ENCODE results near the gene SLC38A10.

The SLC38A10 gene

GRCh38 chr17:81323083-81323369 lies 27.9 kb upstream of the SLC38A10 start:
- H3K36me3 ChIP-seq (ENCODE audit: control insufficient read depth in 1 of 2, insufficient read depth in 2 of 2, low read depth in 1 of 2, low read length in 2 of 2): no peaks in the 10 kb centered on the region

GRCh38 chr17:81322271-81323082 lies 27.4 kb upstream of the SLC38A10 start:
- Histone ChIP-seq H2AFZ (ENCODE audit: low read depth, low read length) (no peak overlapping the region), H2AK5ac (ENCODE audit: low read length, severe bottlenecking) (no peak overlapping the region), H3K9ac (ENCODE audit: low read length) (no peak overlapping the region), H3K23ac (ENCODE audit: low read length in 2 of 2) (no peak overlapping the region), H3K4me3 (ENCODE audit: insufficient read depth in 1 of 2, low read depth in 1 of 2, low read length in 2 of 2) (no peak overlapping the region), H3K79me1 (replicated peaks; ENCODE audit: low read length, poor library complexity, severe bottlenecking) (no peaks in the 10 kb centered on the region), H3K36me3 (ENCODE audit: control insufficient read depth in 1 of 2, insufficient read depth in 2 of 2, low read depth in 1 of 2, low read length in 2 of 2) (no peaks in the 10 kb centered on the region), H3K9me3 (ENCODE audit: control insufficient read depth, low read length) (no peaks in the 10 kb centered on the region), H3K14ac (ENCODE audit: low read length in 2 of 2) (no peak overlapping the region), H3K4me2 (ENCODE audit: low read length, poor library complexity, severe bottlenecking) (no peak overlapping the region), H4K8ac (ENCODE audit: low read length) (no peak overlapping the region), H2BK12ac (ENCODE audit: low read length in 2 of 2) (no peak overlapping the region), H3K18ac (ENCODE audit: low read depth in 1 of 2, low read length in 2 of 2) (no peak overlapping the region), H3K4me1 (ENCODE audit: control insufficient read depth, insufficient read depth, low read depth, low read length) (peaks cover 2% of the 10 kb centered on the region), H3K4ac (ENCODE audit: low read depth in 1 of 2, low read length in 2 of 2) (no peak overlapping the region), H2BK5ac (ENCODE audit: low read depth, low read length, poor library complexity, severe bottlenecking) (no peak overlapping the region), H3K27ac (ENCODE audit: low read length, poor library complexity, severe bottlenecking) (no peak overlapping the region), H4K91ac (ENCODE audit: low read length) (no peak overlapping the region), H2BK15ac (ENCODE audit: low read depth, poor library complexity, severe bottlenecking) (no peak overlapping the region), H2BK120ac (ENCODE audit: low read depth, low read length) (no peak overlapping the region), H3K27me3 (ENCODE audit: control insufficient read depth in 1 of 2, insufficient read depth in 1 of 2, low read length in 2 of 2) (peaks cover 3 to 36% of the 10 kb centered on the region in 2 experiments)
- DNase-seq: no peak
- 92% methylated on average over 34 of the region's 34 CpGs for WGBS

More at GRCh38 chr17:81323083-81323369, 27.9 kb upstream of the SLC38A10 start:
- H2AK5ac ChIP-seq (ENCODE audit: low read length, severe bottlenecking): no peak overlapping the region
- no peak overlapping the region for H3K4me2 ChIP-seq (ENCODE audit: low read length, poor library complexity, severe bottlenecking)
- no peak overlapping the region for H3K9ac ChIP-seq (ENCODE audit: low read length)
- H3K27me3 ChIP-seq (ENCODE audit: control insufficient read depth in 1 of 2, insufficient read depth in 1 of 2, low read length in 2 of 2): peaks cover 3 to 36% of the 10 kb centered on the region in 2 experiments
- H3K9me3 ChIP-seq (ENCODE audit: control insufficient read depth, low read length): no peaks in the 10 kb centered on the region
- H3K18ac ChIP-seq (ENCODE audit: low read depth in 1 of 2, low read length in 2 of 2): no peak overlapping the region
- H3K14ac ChIP-seq (ENCODE audit: low read length in 2 of 2): no peak overlapping the region
- H3K4me1 ChIP-seq (ENCODE audit: control insufficient read depth, insufficient read depth, low read depth, low read length): peaks cover 3% of the 10 kb centered on the region
- no peak overlapping the region for H4K91ac ChIP-seq (ENCODE audit: low read length)
- no peak overlapping the region for H3K4ac ChIP-seq (ENCODE audit: low read depth in 1 of 2, low read length in 2 of 2)
- no peak overlapping the region for H4K8ac ChIP-seq (ENCODE audit: low read length)
- DNase-seq: no peak
- 92% methylated on average over 10 of the region's 10 CpGs for WGBS
- no peak overlapping the region for H2BK120ac ChIP-seq (ENCODE audit: low read depth, low read length)
- no peak overlapping the region for H2BK5ac ChIP-seq (ENCODE audit: low read depth, low read length, poor library complexity, severe bottlenecking)
- no peak overlapping the region for H3K4me3 ChIP-seq (ENCODE audit: insufficient read depth in 1 of 2, low read depth in 1 of 2, low read length in 2 of 2)
- no peak overlapping the region for H3K23ac ChIP-seq (ENCODE audit: low read length in 2 of 2)
- H2BK15ac ChIP-seq (ENCODE audit: low read depth, poor library complexity, severe bottlenecking): no peak overlapping the region
- H3K79me1 ChIP-seq (replicated peaks; ENCODE audit: low read length, poor library complexity, severe bottlenecking): no peaks in the 10 kb centered on the region
- no peak overlapping the region for H3K27ac ChIP-seq (ENCODE audit: low read length, poor library complexity, severe bottlenecking)
- no peak overlapping the region for H2AFZ ChIP-seq (ENCODE audit: low read depth, low read length)
- H2BK12ac ChIP-seq (ENCODE audit: low read length in 2 of 2): no peak overlapping the region

- Histone ChIP-seq H3K14ac (ENCODE audit: low read length in 2 of 2) (no peak overlapping the region), H2AFZ (ENCODE audit: low read depth, low read length) (no peak overlapping the region), H3K9ac (ENCODE audit: low read length) (no peak overlapping the region), H3K27me3 (ENCODE audit: control insufficient read depth in 1 of 2, insufficient read depth in 1 of 2, low read length in 2 of 2) (peaks cover 15 to 54% of the 10 kb centered on the region in 2 experiments), H3K79me1 (replicated peaks; ENCODE audit: low read length, poor library complexity, severe bottlenecking) (no peaks in the 10 kb centered on the region), H2BK12ac (ENCODE audit: low read length in 2 of 2) (no peak overlapping the region), H3K36me3 (ENCODE audit: control insufficient read depth in 1 of 2, insufficient read depth in 2 of 2, low read depth in 1 of 2, low read length in 2 of 2) (no peaks in the 10 kb centered on the region), H3K4me3 (ENCODE audit: insufficient read depth in 1 of 2, low read depth in 1 of 2, low read length in 2 of 2) (no peak overlapping the region), H3K4me2 (ENCODE audit: low read length, poor library complexity, severe bottlenecking) (no peak overlapping the region), H3K9me3 (ENCODE audit: control insufficient read depth, low read length) (no peaks in the 10 kb centered on the region), H3K23ac (ENCODE audit: low read length in 2 of 2) (no peak overlapping the region), H2BK120ac (ENCODE audit: low read depth, low read length) (no peak overlapping the region), H2BK15ac (ENCODE audit: low read depth, poor library complexity, severe bottlenecking) (no peak overlapping the region), H2AK5ac (ENCODE audit: low read length, severe bottlenecking) (no peak overlapping the region), H3K4ac (ENCODE audit: low read depth in 1 of 2, low read length in 2 of 2) (no peak overlapping the region), H3K4me1 (ENCODE audit: control insufficient read depth, insufficient read depth, low read depth, low read length) (peaks cover 4% of the 10 kb centered on the region), H4K8ac (ENCODE audit: low read length) (no peak overlapping the region), H3K18ac (ENCODE audit: low read depth in 1 of 2, low read length in 2 of 2) (no peak overlapping the region), H4K91ac (ENCODE audit: low read length) (no peak overlapping the region), H3K27ac (ENCODE audit: low read length, poor library complexity, severe bottlenecking) (no peak overlapping the region), H2BK5ac (ENCODE audit: low read depth, low read length, poor library complexity, severe bottlenecking) (no peak overlapping the region)
- WGBS: 61% methylated on average over 17 of the region's 17 CpGs
- DNase-seq: no peak
Observed at GRCh38 chr17:81317961-81318605, 23.0 kb upstream of the SLC38A10 start.

GRCh38 chr17:81317530-81317821 lies 22.4 kb upstream of the SLC38A10 start:
- Histone ChIP-seq H2AFZ (ENCODE audit: low read depth, low read length) (no peak overlapping the region), H3K18ac (ENCODE audit: low read depth in 1 of 2, low read length in 2 of 2) (no peak overlapping the region), H4K8ac (ENCODE audit: low read length) (no peak overlapping the region), H3K4me1 (ENCODE audit: control insufficient read depth, insufficient read depth, low read depth, low read length) (peaks cover 8% of the 10 kb centered on the region), H3K9me3 (ENCODE audit: control insufficient read depth, low read length) (no peaks in the 10 kb centered on the region), H3K79me1 (replicated peaks; ENCODE audit: low read length, poor library complexity, severe bottlenecking) (no peaks in the 10 kb centered on the region), H3K4ac (ENCODE audit: low read depth in 1 of 2, low read length in 2 of 2) (no peak overlapping the region), H3K4me3 (ENCODE audit: insufficient read depth in 1 of 2, low read depth in 1 of 2, low read length in 2 of 2) (no peak overlapping the region), H3K27ac (ENCODE audit: low read length, poor library complexity, severe bottlenecking) (no peak overlapping the region), H3K14ac (ENCODE audit: low read length in 2 of 2) (no peak overlapping the region), H2BK120ac (ENCODE audit: low read depth, low read length) (no peak overlapping the region), H2AK5ac (ENCODE audit: low read length, severe bottlenecking) (no peak overlapping the region), H2BK5ac (ENCODE audit: low read depth, low read length, poor library complexity, severe bottlenecking) (no peak overlapping the region), H3K23ac (ENCODE audit: low read length in 2 of 2) (no peak overlapping the region), H2BK15ac (ENCODE audit: low read depth, poor library complexity, severe bottlenecking) (no peak overlapping the region), H3K36me3 (ENCODE audit: control insufficient read depth in 1 of 2, insufficient read depth in 2 of 2, low read depth in 1 of 2, low read length in 2 of 2) (no peaks in the 10 kb centered on the region), H3K27me3 (ENCODE audit: control insufficient read depth in 1 of 2, insufficient read depth in 1 of 2, low read length in 2 of 2) (peaks cover 21 to 54% of the 10 kb centered on the region in 2 experiments), H3K9ac (ENCODE audit: low read length) (no peak overlapping the region), H2BK12ac (ENCODE audit: low read length in 2 of 2) (no peak overlapping the region), H3K4me2 (ENCODE audit: low read length, poor library complexity, severe bottlenecking) (no peak overlapping the region), H4K91ac (ENCODE audit: low read length) (no peak overlapping the region)
- WGBS: 96% methylated on average over 5 of the region's 10 CpGs
- no peak for DNase-seq
